GM12873 (cell line): ENCODE data around the gene HSD11B1L.

Experiments used
- TF ChIP-seq, protein P1 (sequence below): IDR thresholded peaks from 2 replicates; pipeline ENCODE4 v1.5.1; 2012; ENCODE audit warnings: low read depth, mild to moderate bottlenecking, moderate library complexity, low read length, control low read depth; ENCODE audit not compliant: insufficient read depth; ENCODE audit errors: missing control alignments

Gene HSD11B1L, protein sequence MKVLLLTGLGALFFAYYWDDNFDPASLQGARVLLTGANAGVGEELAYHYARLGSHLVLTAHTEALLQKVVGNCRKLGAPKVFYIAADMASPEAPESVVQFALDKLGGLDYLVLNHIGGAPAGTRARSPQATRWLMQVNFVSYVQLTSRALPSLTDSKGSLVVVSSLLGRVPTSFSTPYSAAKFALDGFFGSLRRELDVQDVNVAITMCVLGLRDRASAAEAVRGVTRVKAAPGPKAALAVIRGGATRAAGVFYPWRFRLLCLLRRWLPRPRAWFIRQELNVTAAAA

DNA sequence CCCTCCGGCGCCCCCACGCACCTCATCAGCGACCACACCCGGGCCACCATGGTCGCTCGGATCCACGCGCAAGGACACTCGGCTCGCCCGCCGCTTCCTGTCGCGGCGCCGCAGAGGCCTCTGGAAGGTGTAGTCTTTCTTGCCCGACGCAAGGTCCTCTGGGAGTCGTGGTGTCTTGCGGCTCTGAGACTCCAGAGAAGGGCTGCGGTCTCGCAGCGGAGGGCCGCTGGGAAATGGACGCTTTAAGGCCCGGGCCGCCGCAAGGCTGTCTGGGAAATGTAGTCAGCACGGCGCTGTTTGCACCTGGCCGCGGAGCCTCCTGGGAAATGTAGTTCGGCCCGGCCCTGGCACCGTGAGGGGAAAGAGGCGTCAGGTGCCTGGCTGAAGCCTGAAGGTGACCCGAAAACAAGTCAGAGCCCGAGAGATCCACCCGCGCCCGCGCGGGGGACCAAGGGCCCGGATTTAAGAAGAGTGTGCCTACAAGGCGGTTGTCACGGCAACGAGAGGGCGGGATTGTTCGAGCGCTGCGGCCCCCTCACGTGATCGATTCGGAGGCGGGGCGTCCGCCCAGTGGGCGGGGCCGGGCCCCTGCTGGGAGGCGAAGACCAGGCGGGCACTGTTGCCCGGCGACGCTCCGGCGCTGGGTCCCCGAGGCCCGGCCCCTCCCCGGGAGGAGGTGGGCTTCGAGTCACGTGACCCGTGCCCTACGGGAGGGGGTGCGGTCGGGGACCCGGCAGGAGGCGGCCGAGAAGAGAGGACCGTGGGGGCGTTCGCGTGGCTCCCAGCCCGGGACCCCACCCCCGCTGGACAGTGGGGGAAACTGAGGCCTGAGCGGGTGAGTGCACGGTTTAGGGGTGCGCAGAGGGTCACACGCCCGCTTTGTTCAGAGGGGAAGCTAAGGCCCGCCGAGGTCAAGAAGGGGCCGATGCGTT lies at the start of gene HSD11B1L, which contains the start of gene MICOS13:
TSS of gene HSD11B1L (plus strand) at position 591 of the 932 bp plus-strand sequence. CDS start 3,806 bp downstream, outside the sequence.
TSS of gene MICOS13 (minus strand) at position 80 of the 932 bp plus-strand sequence. CDS start at position 50, 30 bp downstream.
- TF ChIP-seq, protein P1, sequence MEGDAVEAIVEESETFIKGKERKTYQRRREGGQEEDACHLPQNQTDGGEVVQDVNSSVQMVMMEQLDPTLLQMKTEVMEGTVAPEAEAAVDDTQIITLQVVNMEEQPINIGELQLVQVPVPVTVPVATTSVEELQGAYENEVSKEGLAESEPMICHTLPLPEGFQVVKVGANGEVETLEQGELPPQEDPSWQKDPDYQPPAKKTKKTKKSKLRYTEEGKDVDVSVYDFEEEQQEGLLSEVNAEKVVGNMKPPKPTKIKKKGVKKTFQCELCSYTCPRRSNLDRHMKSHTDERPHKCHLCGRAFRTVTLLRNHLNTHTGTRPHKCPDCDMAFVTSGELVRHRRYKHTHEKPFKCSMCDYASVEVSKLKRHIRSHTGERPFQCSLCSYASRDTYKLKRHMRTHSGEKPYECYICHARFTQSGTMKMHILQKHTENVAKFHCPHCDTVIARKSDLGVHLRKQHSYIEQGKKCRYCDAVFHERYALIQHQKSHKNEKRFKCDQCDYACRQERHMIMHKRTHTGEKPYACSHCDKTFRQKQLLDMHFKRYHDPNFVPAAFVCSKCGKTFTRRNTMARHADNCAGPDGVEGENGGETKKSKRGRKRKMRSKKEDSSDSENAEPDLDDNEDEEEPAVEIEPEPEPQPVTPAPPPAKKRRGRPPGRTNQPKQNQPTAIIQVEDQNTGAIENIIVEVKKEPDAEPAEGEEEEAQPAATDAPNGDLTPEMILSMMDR = no peak

DNA sequence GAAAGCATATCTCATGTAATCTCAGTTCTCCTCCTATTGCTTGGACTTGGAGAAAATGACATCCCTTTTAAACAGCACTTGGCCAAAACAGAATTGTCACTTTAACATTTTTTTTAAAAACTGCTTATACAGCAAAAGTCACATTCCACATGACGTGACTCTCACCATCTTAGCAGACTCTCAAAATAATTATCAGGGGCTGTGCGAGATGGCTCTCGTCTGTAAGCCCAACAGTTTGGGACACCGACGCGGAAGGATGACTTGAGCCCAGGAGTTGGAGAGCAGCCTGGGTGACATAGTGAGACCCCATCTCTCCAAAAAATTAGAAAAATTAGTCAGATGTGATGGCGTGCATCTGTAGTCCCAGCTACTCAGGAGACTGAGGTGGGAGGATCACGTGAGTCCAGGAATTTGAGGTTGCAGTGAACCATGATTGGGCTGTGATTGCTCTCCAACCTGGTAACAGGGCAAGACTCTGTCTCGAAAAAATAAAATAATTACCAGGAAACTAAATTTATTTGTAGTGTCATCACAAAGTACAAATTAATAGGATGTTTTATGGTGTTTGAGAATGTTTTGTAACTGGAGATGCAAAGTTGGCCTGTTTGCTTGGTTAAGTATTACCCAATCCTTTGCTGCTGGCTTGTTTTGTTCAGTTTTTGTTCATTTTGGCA lies 49.1 kb upstream of the HSD11B1L start:
- TF ChIP-seq, protein P1 = no peak

DNA sequence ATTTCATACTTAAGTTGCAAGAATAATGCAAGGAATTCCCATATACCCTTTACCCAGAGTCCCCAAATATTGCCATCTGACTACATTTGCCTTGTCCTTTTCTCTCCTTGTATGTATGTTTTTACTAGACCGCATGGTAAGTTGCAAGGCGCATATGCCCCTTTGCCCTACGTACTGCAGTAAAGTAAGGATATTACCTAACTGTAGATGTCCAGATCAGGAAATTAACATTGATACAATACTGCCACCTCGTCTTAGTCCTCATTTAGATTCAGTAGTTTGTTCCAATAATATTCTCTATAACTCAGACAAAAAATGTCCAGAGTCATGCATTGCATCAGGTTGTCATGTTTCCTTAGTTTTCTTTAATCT lies 48.6 kb upstream of the HSD11B1L start:
- TF ChIP-seq, protein P1 = no peak

DNA sequence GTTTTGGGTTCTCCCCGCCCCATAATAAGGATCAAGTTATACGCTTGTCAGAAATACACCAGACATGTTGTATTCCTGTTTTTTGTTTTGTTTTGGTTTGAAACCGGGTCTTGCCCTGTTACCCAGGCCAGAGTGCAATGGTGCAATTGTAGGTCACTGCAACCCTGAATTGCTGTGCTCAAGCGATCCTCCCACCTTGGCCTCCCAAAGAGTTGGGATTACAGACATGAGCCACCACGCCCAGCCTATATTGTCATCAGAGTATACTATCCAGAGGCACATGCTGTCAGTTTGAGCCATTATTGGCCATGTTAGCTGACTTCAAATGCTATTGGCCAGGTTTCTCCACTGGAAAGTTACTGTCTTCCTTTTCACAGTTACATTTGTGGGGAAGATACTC lies 48.2 kb upstream of the HSD11B1L start:
- TF ChIP-seq, protein P1 = no peak

DNA sequence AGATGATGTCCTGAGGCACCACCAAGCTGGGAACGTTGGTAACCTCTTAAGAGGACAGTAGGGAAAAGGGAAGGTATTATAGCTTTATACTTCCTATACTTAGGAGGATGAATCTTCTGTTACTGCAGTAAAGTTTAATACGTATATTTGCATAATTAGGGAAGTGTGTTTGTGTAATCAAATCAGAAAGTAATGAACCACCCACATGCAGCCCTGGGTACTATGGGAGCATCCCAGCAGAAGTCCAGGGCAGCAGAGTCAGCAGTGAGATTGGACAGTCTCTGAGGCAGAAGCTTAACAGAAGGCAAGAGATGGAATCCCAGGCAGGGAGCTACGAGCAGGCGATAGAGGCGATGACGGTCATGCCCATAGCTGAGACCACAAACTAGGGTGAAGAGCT lies 45.4 kb upstream of the HSD11B1L start:
- TF ChIP-seq, protein P1 = no peak

DNA sequence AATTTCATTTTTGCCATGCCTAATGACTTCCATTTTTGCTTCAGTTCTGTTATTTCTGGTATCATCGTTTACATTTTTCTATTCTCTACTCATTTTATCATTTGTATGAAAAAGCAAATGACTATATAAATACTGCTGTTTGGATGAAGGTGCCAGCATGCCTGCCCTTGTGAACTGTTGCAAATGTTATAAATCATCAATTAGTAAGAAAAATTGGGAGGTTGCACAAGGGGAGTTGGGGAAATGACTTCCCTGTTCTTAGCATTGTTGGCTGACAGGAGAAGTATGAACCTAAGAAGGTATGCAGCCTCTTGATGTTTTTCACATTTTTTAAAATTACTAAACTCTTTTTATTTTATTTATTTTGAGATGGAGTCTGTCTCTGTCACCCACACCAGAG lies 42.9 kb upstream of the HSD11B1L start:
- TF ChIP-seq, protein P1 = no peak
